H1 (cell line): ENCODE measurements around the gene PPP2R3B. TPM values are rescaled to one million over a fixed set of nuclear protein-coding genes. Genes with fewer than 3 reads are reported as not detected.

Experiments used
- CTCF ChIA-PET: fragments of 300-600 bp; sonication (Branson Sonifier 250); formaldehyde crosslinking; loops from one replicate; lab custom pipeline; 2021; ENCODE audit not compliant: partially characterized antibody; lab: Charles Lee
- POLR2A ChIA-PET: fragments of 300-600 bp; sonication (Branson Sonifier 250); formaldehyde crosslinking; loops from one replicate; lab custom pipeline; 2021; ENCODE audit warnings: inconsistent platforms; ENCODE audit not compliant: partially characterized antibody; lab: Charles Lee
- DNase-seq, 2 experiments: peaks; one replicate each; pipeline versions ENCODE4 v3.0.0 to v3.0.0-alpha.2; 2010 to 2022; ENCODE audit warnings: low spot score in 2 of 2, low read depth in 1 of 2, mixed read lengths in 1 of 2
- FAIRE-seq: peaks from 2 replicates; lab custom pipeline; 2011; peaks lifted over from hg19 to GRCh38; lab: Jason Lieb, UNC
- H2AFZ ChIP-seq: 2 replicates; pipeline ENCODE4 v1.8.1; 2012; ENCODE audit warnings: low read length, inconsistent platforms
- H2AK5ac ChIP-seq: 2 replicates; pipeline ENCODE4 v1.6.1; 2013; ENCODE audit warnings: low read depth, low read length
- H2BK120ac ChIP-seq: replicated peaks from 2 replicates; pipeline ENCODE3; 2013; ENCODE audit warnings: low read depth, low read length, inconsistent platforms
- H2BK12ac ChIP-seq: 2 replicates; pipeline ENCODE4 v1.6.1; 2013; ENCODE audit warnings: low read depth, low read length
- H2BK15ac ChIP-seq: 2 replicates; pipeline ENCODE4 v1.6.1; 2013; ENCODE audit warnings: low read length
- H2BK20ac ChIP-seq: 2 replicates; pipeline ENCODE4 v1.6.1; 2013; ENCODE audit warnings: low read length
- H2BK5ac ChIP-seq: 2 replicates; pipeline ENCODE4 v1.6.1; 2013; ENCODE audit warnings: low read depth, low read length
- H3K14ac ChIP-seq: 2 replicates; pipeline ENCODE4 v1.6.1; 2013; ENCODE audit warnings: inconsistent platforms; ENCODE audit not compliant: insufficient read length
- H3K18ac ChIP-seq: 2 replicates; pipeline ENCODE4 v1.6.1; 2013; ENCODE audit warnings: low read length; ENCODE audit errors: extremely low read depth
- H3K23ac ChIP-seq: 2 replicates; pipeline ENCODE4 v1.6.1; 2013; ENCODE audit warnings: inconsistent platforms; ENCODE audit not compliant: insufficient read length
- H3K23me2 ChIP-seq: 2 replicates; pipeline ENCODE4 v1.6.1; 2013; ENCODE audit warnings: low read depth, low read length
- H3K27ac ChIP-seq: 2 replicates; pipeline ENCODE4 v1.6.1; 2011; ENCODE audit warnings: low read depth, low read length, inconsistent platforms
- H3K27me3 ChIP-seq, 4 experiments: replicated peaks in 1 of 4; 1 replicate in 1 of 4; 2 replicates in 3 of 4; pipeline versions ENCODE4 v1.6.1 to v1.8.1; 2011 to 2013; ENCODE audit warnings: low read length in 3 of 4, mild to moderate bottlenecking in 3 of 4, inconsistent platforms in 2 of 4, mixed read lengths in 2 of 4, moderate library complexity in 1 of 4; ENCODE audit not compliant: control insufficient read depth in 3 of 4, insufficient read depth in 3 of 4; ENCODE audit errors: extremely low read depth in 1 of 4
- H3K36me3 ChIP-seq, 4 experiments: 2 replicates each; pipeline versions ENCODE4 v1.6.1 to v1.8.1; 2011 to 2013; ENCODE audit warnings: mild to moderate bottlenecking in 4 of 4, low read length in 3 of 4, moderate library complexity in 2 of 4, control low read depth in 1 of 4, inconsistent platforms in 1 of 4; ENCODE audit not compliant: insufficient read depth in 4 of 4, control insufficient read depth in 2 of 4
- H3K4ac ChIP-seq: replicated peaks from 2 replicates; pipeline ENCODE3; 2013; ENCODE audit warnings: low read length, low read depth, mixed read lengths, inconsistent platforms; ENCODE audit not compliant: insufficient read length
- H3K4me1 ChIP-seq, 4 experiments: replicated peaks in 1 of 4; 1 replicate in 1 of 4; 2 replicates in 3 of 4; pipeline versions ENCODE4 v1.6.1 to v1.8.1; 2011 to 2013; ENCODE audit warnings: low read length in 3 of 4, inconsistent platforms in 2 of 4, mixed read lengths in 1 of 4; ENCODE audit not compliant: insufficient read depth in 4 of 4, control insufficient read depth in 3 of 4
- H3K4me2 ChIP-seq, 2 experiments: 2 replicates each; pipeline versions ENCODE4 v1.6.1 to v1.8.1; 2011 to 2013; ENCODE audit warnings: low read depth in 2 of 2, low read length in 2 of 2, control low read depth in 1 of 2, inconsistent platforms in 1 of 2, mild to moderate bottlenecking in 1 of 2; ENCODE audit not compliant: insufficient read depth in 1 of 2
- H3K4me3 ChIP-seq, 4 experiments: fragments of 200-600, 300-600 bp in 1 of 4; sonication (generic), shearing (Covaris generic), sonication (Bioruptor Twin) in 1 of 4; 2 replicates each; pipeline versions ENCODE4 v1.5.1 to v1.8.1; 2011 to 2016; ENCODE audit warnings: low read length in 4 of 4, low read depth in 3 of 4, control low read depth in 2 of 4, inconsistent platforms in 2 of 4, mild to moderate bottlenecking in 2 of 4, mixed read lengths in 1 of 4, moderate library complexity in 1 of 4; ENCODE audit not compliant: insufficient read depth in 2 of 4; ENCODE audit errors: extremely low read depth in 1 of 4
- H3K56ac ChIP-seq: replicated peaks from 2 replicates; pipeline ENCODE3; 2013; ENCODE audit warnings: low read depth, mild to moderate bottlenecking, mixed read lengths, low read length, inconsistent platforms; ENCODE audit not compliant: insufficient read length
- H3K79me1 ChIP-seq: 2 replicates; pipeline ENCODE4 v1.6.1; 2013; ENCODE audit warnings: low read depth, low read length, control low read depth
- H3K79me2 ChIP-seq, 2 experiments: 2 replicates each; pipeline versions ENCODE4 v1.6.1 to v1.8.1; 2012 to 2013; ENCODE audit warnings: low read length in 2 of 2, mild to moderate bottlenecking in 2 of 2, inconsistent platforms in 1 of 2; ENCODE audit not compliant: insufficient read depth in 2 of 2, control insufficient read depth in 1 of 2
- H3K9ac ChIP-seq, 4 experiments: replicated peaks in 1 of 4; 1 replicate in 1 of 4; 2 replicates in 3 of 4; pipeline versions ENCODE4 v1.6.1 to v1.8.1; 2011 to 2013; ENCODE audit warnings: low read depth in 3 of 4, low read length in 3 of 4, control low read depth in 2 of 4, mild to moderate bottlenecking in 2 of 4, moderate library complexity in 2 of 4, inconsistent platforms in 1 of 4; ENCODE audit errors: extremely low read depth in 1 of 4
- H3K9me3 ChIP-seq, 2 experiments: 2 replicates each; pipeline versions ENCODE4 v1.6.1 to v1.8.1; 2012 to 2013; ENCODE audit warnings: mild to moderate bottlenecking in 2 of 2, moderate library complexity in 2 of 2, control low read depth in 1 of 2, inconsistent platforms in 1 of 2, low read depth in 1 of 2, low read length in 1 of 2, mixed read lengths in 1 of 2; ENCODE audit not compliant: insufficient read depth in 2 of 2
- H4K20me1 ChIP-seq, 2 experiments: replicated peaks in 1 of 2; 2 replicates each; pipeline versions ENCODE3 to v1.8.1; 2011 to 2013; ENCODE audit warnings: inconsistent platforms in 2 of 2, low read length in 2 of 2, mild to moderate bottlenecking in 1 of 2; ENCODE audit not compliant: insufficient read depth in 2 of 2, control insufficient read depth in 1 of 2
- H4K5ac ChIP-seq: 2 replicates; pipeline ENCODE4 v1.6.1; 2013; ENCODE audit warnings: low read length, low read depth, mixed read lengths, inconsistent platforms; ENCODE audit not compliant: insufficient read length
- H4K8ac ChIP-seq: 2 replicates; pipeline ENCODE4 v1.8.0; 2013; ENCODE audit warnings: mild to moderate bottlenecking, moderate library complexity, low read length, inconsistent platforms; ENCODE audit not compliant: insufficient read depth; ENCODE audit errors: extremely low read depth
- H4K91ac ChIP-seq: replicated peaks from 2 replicates; pipeline ENCODE3; 2013; ENCODE audit warnings: low read length, mixed read lengths, inconsistent platforms; ENCODE audit not compliant: insufficient read length
- E2F6 ChIP-seq: IDR thresholded peaks from 2 replicates; pipeline ENCODE4 v1.6.1; 2012; ENCODE audit warnings: inconsistent platforms
- ZNF274 ChIP-seq: IDR thresholded peaks from 2 replicates; pipeline ENCODE4 v1.7.0; 2012; ENCODE audit warnings: low read length, borderline replicate concordance; ENCODE audit errors: extremely low read depth
- WGBS, 2 experiments: shearing (Covaris generic) in 1 of 2; methylation state at CpG; one replicate each; pipeline versions ENCODE4 v1.1.6 to v1.1.7; 2013 to 2015; ENCODE audit warnings: low lambda C conversion rate in 2 of 2, mixed read lengths in 2 of 2, inconsistent platforms in 1 of 2, low coverage in 1 of 2, missing lambda C conversion rate in 1 of 2; ENCODE audit not compliant: insufficient replicate concordance in 2 of 2, insufficient coverage in 1 of 2, insufficient read length in 1 of 2; ENCODE audit errors: extremely low coverage in 1 of 2, missing lambda C conversion rate in 1 of 2; 5-methylcytosine and 5-hydroxymethylcytosine counted together
- polyA plus RNA-seq, 7 experiments: library from polyadenylated mRNA; depleted of rRNA in 3 of 7; stranded (reverse) in 5 of 7; unstranded in 2 of 7; fragments of >200 nt in 5 of 7; fragments of 200-250 nt in 2 of 7; gene quantifications; 1 replicate in 5 of 7; 2 replicates in 1 of 7; 4 replicates in 1 of 7; pipeline versions ENCODE4 v1.2.1 to v1.2.3, GENCODE V29; 2011 to 2013; ENCODE audit warnings: missing spikeins in 2 of 7, mixed read lengths in 2 of 7
- total RNA-seq: library from RNA; stranded (reverse); fragmentation: NEBNext Ultra II Directional; extraction: Animal tissue kit (Norgen Biotek cat#: 25700); gene quantifications from 2 replicates; pipeline ENCODE4 v1.2.1, GENCODE V29; 2021

Gene PPP2R3B
- total and polyA plus RNA-seq, 2 of the 8 experiments (the other 6 are each of a cell fraction or from before 2014, with no cell fraction given): 47.6 to 86.7 TPM

GRCh38 chrX:372856-373640 lies 13.7 kb downstream of the PPP2R3B start:
- Histone ChIP-seq H3K23ac (no peak overlapping the region), H3K9me3 (no peaks in the 10 kb centered on the region), H2AFZ (no peak overlapping the region), H3K4ac (no peak overlapping the region), H3K18ac (no peak overlapping the region; the same call in 1 of the 2 replicates), H3K79me2 (peaks cover 0 to 59% of the 10 kb centered on the region in 2 experiments; a peak in 3 of 4 replicates), H3K14ac (no peak overlapping the region), H3K4me1 (peaks cover 0 to 33% (median 17%) of the 10 kb centered on the region in 4 experiments; a peak in 6 of 7 replicates), H3K4me2 (peak overlapping the region; percentile 72 to 88), H2BK5ac (no peak overlapping the region), H2BK20ac (no peak overlapping the region), H4K91ac (no peak overlapping the region), H2BK15ac (no peak overlapping the region), H2BK12ac (no peak overlapping the region), H2AK5ac (no peak overlapping the region), H3K27me3 (peaks cover 0 to 22% (median 10%) of the 10 kb centered on the region in 4 experiments; a peak in 5 of 7 replicates), H3K23me2 (peaks cover 13% of the 10 kb centered on the region; the same call in 1 of the 2 replicates), H4K20me1 (peaks cover 30 to 33% of the 10 kb centered on the region in 2 experiments), H3K27ac (no peak overlapping the region), H3K79me1 (peaks cover 30% of the 10 kb centered on the region), H3K4me3 (peak overlapping the region; percentile 60 to 65 (median 64)), H2BK120ac (no peak overlapping the region), H4K8ac (0 out of 2 replicates have a peak overlapping the region, but pooled peaks have one; percentile 62), H4K5ac (no peak overlapping the region), H3K9ac (peak overlapping the region in 3 of 4 experiments; percentile 45 to 81 (median 64); a peak in 5 of 7 replicates), H3K56ac (no peak overlapping the region), H3K36me3 (no peaks in the 10 kb centered on the region)
- ChIA-PET CTCF (no interaction called here), POLR2A (no interaction called here)
- FAIRE-seq: no peak
- no peak for DNase-seq
- TF ChIP-seq E2F6 (0 out of 2 replicates have a peak, but pooled peaks have one; percentile 18), ZNF274 (no peak)
- 21% methylated on average over 45 of the region's 63 CpGs; no CpG with 5 or more reads in 1 of the 2 experiments for WGBS, 2 experiments
